ENCODE results near the gene ADGRL3. TPM values are rescaled to one million over a fixed set of nuclear protein-coding genes. Genes with fewer than 3 reads are reported as not detected.
A peak's percentile ranks its signal among the peaks of the same experiment; 100 is the strongest.

The ADGRL3 gene
- total RNA-seq, 4 donors from 2014 or later, result 6.1 to 26.0 (median 7.3) TPM

DNA sequence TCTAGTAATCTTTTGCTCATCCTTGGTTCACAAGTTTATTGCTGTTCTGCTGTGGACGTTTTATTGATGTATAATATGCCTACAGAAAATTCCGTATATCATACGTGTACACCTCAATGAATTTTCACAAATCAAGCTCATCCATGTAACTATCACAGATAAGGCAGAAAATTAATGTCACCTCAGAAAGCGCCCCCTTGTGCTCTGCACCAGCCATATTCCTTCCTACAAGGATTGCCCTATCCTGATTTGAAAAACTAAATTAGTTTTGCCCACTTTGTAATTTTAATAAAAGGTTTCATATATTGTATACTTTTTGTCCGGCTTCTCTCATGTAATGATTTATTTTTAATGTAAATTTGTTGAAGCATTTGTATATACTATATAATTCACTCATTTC, 390.8 kb downstream of the ADGRL3 start:
- H3K4me1 ChIP-seq, result no peaks in the 10 kb centered on the region
- no peak for TF ChIP-seq EP300 (IDR thresholded peaks at IDR 0.05)
- no peak for TF ChIP-seq POLR2AphosphoS5 (IDR thresholded peaks at IDR 0.05)
- TF ChIP-seq POLR2A (IDR thresholded peaks at IDR 0.05), result no peak
- TF ChIP-seq, protein P1, sequence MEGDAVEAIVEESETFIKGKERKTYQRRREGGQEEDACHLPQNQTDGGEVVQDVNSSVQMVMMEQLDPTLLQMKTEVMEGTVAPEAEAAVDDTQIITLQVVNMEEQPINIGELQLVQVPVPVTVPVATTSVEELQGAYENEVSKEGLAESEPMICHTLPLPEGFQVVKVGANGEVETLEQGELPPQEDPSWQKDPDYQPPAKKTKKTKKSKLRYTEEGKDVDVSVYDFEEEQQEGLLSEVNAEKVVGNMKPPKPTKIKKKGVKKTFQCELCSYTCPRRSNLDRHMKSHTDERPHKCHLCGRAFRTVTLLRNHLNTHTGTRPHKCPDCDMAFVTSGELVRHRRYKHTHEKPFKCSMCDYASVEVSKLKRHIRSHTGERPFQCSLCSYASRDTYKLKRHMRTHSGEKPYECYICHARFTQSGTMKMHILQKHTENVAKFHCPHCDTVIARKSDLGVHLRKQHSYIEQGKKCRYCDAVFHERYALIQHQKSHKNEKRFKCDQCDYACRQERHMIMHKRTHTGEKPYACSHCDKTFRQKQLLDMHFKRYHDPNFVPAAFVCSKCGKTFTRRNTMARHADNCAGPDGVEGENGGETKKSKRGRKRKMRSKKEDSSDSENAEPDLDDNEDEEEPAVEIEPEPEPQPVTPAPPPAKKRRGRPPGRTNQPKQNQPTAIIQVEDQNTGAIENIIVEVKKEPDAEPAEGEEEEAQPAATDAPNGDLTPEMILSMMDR (IDR thresholded peaks at IDR 0.05), result no peak
- H3K27ac ChIP-seq, result no peak overlapping the region
- H3K4me3 ChIP-seq, result no peak overlapping the region
- H3K27me3 ChIP-seq, result no peaks in the 10 kb centered on the region
- peaks cover 0 to 5% (median 0%) of the 10 kb centered on the region in 3 donors for H3K9me3 ChIP-seq
- WGBS, 2 donors (ENCODE audit: low coverage in 1 of 2), result 89 to 93% methylated on average over 5 of the region's 5 CpGs
- no peak for ATAC-seq
- H3K36me3 ChIP-seq, result no peaks in the 10 kb centered on the region

DNA sequence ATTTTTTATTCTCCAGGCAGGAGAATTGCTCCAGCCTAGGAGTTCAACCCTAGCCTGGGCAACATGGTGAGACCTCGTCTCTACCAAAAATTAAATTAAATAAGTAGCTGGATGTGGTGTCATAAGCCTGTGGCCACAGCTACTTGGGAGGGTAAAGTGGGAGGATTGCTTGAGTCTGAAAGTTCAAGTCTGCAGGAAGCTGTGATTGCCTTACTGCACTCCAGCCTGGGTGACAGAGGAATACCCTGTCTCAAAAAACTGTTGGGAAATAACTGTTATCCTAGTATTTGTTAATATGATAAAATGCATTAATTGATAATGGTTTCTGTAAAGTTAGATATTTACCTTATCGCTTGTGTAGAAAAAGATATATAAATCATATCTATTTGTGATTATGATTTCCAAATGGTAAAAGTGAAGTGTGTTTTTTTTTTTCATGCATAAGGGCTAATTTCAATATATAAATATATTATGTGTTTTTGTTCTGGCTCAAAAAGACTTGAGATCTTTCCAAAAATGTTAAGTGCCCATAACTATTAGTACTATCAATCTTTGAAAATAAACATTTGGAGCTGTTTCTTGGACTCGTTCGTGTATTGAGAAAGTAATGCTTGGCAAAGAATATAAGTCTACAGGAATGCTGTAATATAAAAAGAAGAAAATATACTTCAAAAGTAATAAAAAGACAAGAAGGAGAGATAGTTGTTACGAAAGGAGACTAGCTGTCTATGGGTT, 396.6 kb downstream of the ADGRL3 start:
- TF ChIP-seq POLR2AphosphoS5 (IDR thresholded peaks at IDR 0.05), result peak; percentile 10
- TF ChIP-seq, protein P1 (IDR thresholded peaks at IDR 0.05), result no peak
- Histone ChIP-seq H3K9me3 (peaks cover 0 to 5% (median 0%) of the 10 kb centered on the region in 3 donors), H3K27ac (no peak overlapping the region), H3K4me3 (no peak overlapping the region), H3K36me3 (no peaks in the 10 kb centered on the region), H3K4me1 (no peaks in the 10 kb centered on the region), H3K27me3 (no peaks in the 10 kb centered on the region)
- WGBS, 2 donors (ENCODE audit: low coverage in 1 of 2), result 45 to 46% methylated on average over 5 of the region's 5 CpGs
- no peak for ATAC-seq

DNA sequence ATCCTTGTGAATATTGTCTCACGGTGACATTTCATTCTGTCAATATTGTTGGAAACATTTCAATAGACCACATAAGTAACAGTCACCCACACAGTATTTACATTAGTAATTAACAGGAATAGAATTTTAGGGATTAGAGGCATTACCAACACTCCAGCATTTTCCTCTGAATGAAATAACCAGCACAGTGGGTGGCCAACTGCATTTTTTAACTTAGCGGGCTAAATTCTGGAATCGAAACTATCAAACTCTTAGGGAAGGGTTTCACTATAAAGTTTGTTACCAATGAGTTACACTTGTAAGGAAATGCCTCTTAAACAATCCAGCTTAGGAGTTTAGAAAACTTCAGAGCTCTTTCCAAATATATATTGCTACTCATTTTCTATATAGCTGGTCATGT, 403.0 kb downstream of the ADGRL3 start:
- H3K27ac ChIP-seq, result no peak overlapping the region
- no peak overlapping the region for H3K4me3 ChIP-seq
- H3K9me3 ChIP-seq, result no peaks in the 10 kb centered on the region
- no peaks in the 10 kb centered on the region for H3K27me3 ChIP-seq
- TF ChIP-seq POLR2AphosphoS5 (IDR thresholded peaks at IDR 0.05) (no peak), POLR2A (IDR thresholded peaks at IDR 0.05) (no peak), EP300 (IDR thresholded peaks at IDR 0.05) (no peak)
- ATAC-seq, result no peak
- no peaks in the 10 kb centered on the region for H3K4me1 ChIP-seq
- no peaks in the 10 kb centered on the region for H3K36me3 ChIP-seq
- WGBS, 2 donors (ENCODE audit: low coverage in 1 of 2), result 71 to 77% methylated on average over 3 of the region's 3 CpGs

DNA sequence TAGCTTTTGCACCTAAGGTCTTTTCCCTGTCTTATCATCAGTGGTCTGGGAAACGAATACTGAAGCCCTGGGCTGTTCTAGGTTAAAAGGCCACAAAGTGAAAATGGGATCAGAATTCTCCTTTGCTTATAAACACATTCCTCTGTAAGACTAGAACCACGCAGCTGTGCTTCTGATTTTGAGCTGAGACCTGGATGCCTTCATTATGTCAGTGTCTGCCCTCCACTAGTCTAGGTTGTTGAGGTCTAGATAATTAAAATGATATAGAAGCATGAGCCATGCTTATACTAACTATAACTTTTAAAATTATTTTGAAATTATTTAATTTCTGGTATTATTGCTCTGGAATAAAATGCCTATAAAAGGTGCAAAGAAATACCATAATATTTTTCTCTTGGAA, 403.9 kb downstream of the ADGRL3 start:
- Histone ChIP-seq H3K36me3 (no peaks in the 10 kb centered on the region), H3K27me3 (no peaks in the 10 kb centered on the region), H3K4me3 (no peak overlapping the region), H3K27ac (no peak overlapping the region), H3K4me1 (no peaks in the 10 kb centered on the region), H3K9me3 (no peaks in the 10 kb centered on the region)
- TF ChIP-seq EP300 (IDR thresholded peaks at IDR 0.05), result no peak
- no peak for TF ChIP-seq POLR2AphosphoS5 (IDR thresholded peaks at IDR 0.05)
- TF ChIP-seq, protein P1 (IDR thresholded peaks at IDR 0.05), result no peak
- no peak for TF ChIP-seq POLR2A (IDR thresholded peaks at IDR 0.05)
- no peak for ATAC-seq
- 63 to 72% methylated on average over 2 of the region's 2 CpGs for WGBS, 2 donors (ENCODE audit: low coverage in 1 of 2)

DNA sequence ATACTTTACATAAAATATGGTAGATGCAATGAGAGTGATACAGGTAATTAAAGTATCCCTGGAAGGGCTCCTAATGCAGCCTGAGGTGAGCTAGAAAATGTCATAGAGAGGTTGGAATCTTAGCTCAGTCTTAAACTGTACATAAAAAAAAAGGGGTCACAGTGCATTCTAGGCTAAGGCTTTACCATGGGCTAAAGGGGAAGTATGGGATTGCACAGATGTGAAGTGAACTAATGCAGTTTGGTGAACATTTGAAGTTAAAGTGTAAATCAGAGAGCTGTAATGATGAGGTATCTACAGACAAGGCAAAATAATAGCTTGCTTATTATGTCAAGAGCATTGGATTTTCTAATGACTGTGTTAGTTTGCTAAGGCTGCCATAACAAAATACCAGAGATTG, 405.9 kb downstream of the ADGRL3 start:
- Histone ChIP-seq H3K27me3 (no peaks in the 10 kb centered on the region), H3K4me1 (no peaks in the 10 kb centered on the region), H3K27ac (no peak overlapping the region), H3K36me3 (no peaks in the 10 kb centered on the region), H3K9me3 (no peaks in the 10 kb centered on the region), H3K4me3 (no peak overlapping the region)
- no peak for ATAC-seq
- TF ChIP-seq POLR2AphosphoS5 (IDR thresholded peaks at IDR 0.05), result no peak

DNA sequence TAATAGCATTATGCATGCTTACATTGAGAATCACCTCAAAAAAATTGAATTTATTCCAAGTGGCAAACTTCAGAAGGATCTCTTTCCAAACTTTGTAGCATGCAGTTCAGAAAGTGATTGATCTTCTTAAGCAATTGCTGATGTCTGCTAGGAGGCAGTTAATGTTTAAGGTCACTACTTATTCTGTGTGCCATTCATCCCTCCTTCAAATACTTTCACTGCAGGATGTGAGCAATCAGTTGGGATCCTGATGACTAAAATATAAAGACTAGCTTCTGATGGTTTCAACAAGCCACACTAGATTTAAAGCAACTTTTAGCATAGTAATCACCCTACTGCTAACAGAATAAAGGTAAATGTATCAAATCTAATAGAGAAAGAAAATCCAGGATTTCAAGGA, 414.1 kb downstream of the ADGRL3 start:
- ATAC-seq, result no peak
- Histone ChIP-seq H3K36me3 (no peaks in the 10 kb centered on the region), H3K4me1 (no peaks in the 10 kb centered on the region), H3K27ac (no peak overlapping the region), H3K27me3 (no peaks in the 10 kb centered on the region), H3K4me3 (no peak overlapping the region), H3K9me3 (no peaks in the 10 kb centered on the region)
- TF ChIP-seq POLR2AphosphoS5 (IDR thresholded peaks at IDR 0.05), result no peak
- TF ChIP-seq, protein P1 (IDR thresholded peaks at IDR 0.05), result no peak
- TF ChIP-seq POLR2A (IDR thresholded peaks at IDR 0.05), result no peak
- no peak for TF ChIP-seq EP300 (IDR thresholded peaks at IDR 0.05)
